ENCODE data around the gene NAA20.

Gene NAA20

GRCh38 chr20:20017001-20017843 is at the start of gene NAA20:
Gene NAA20, plus strand, starts transcription at chr20:20017362. Its CDS starts 35 bp downstream, at chr20:20017397.
- in situ Hi-C loops (cut with MboI; ENCODE audit: low sequenced_read_pairs), result no loop called here

- in situ Hi-C loops (cut with MboI; ENCODE audit: low sequenced_read_pairs), result no loop called here
These were observed 49.7 kb upstream of the NAA20 start for GRCh38 chr20:19967445-19967844.

- in situ Hi-C loops (cut with MboI; ENCODE audit: low sequenced_read_pairs), result no loop called here
These were observed 49.1 kb upstream of the NAA20 start for GRCh38 chr20:19968028-19968427.

- in situ Hi-C loops (cut with MboI; ENCODE audit: low sequenced_read_pairs), result no loop called here
These were observed 48.6 kb upstream of the NAA20 start for GRCh38 chr20:19968466-19969073.

- in situ Hi-C loops (cut with MboI; ENCODE audit: low sequenced_read_pairs), result no loop called here
These were observed 48.1 kb upstream of the NAA20 start for GRCh38 chr20:19969106-19969505.

GRCh38 chr20:19969507-19970255 is 47.5 kb upstream of the NAA20 start:
- in situ Hi-C loops (cut with MboI; ENCODE audit: low sequenced_read_pairs), result no loop called here

GRCh38 chr20:19970256-19970765 is 46.9 kb upstream of the NAA20 start:
- in situ Hi-C loops (cut with MboI; ENCODE audit: low sequenced_read_pairs), result no loop called here

- in situ Hi-C loops (cut with MboI; ENCODE audit: low sequenced_read_pairs), result no loop called here
These were observed 46.0 kb upstream of the NAA20 start for GRCh38 chr20:19971116-19971515.

- in situ Hi-C loops (cut with MboI; ENCODE audit: low sequenced_read_pairs), result no loop called here
These were observed 43.1 kb upstream of the NAA20 start for GRCh38 chr20:19973961-19974629.

- in situ Hi-C loops (cut with MboI; ENCODE audit: low sequenced_read_pairs), result no loop called here
These were observed 42.3 kb upstream of the NAA20 start for GRCh38 chr20:19974630-19975435.

GRCh38 chr20:19975436-19975799 is 41.7 kb upstream of the NAA20 start:
- in situ Hi-C loops (cut with MboI; ENCODE audit: low sequenced_read_pairs), result no loop called here

- in situ Hi-C loops (cut with MboI; ENCODE audit: low sequenced_read_pairs), result no loop called here
These were observed 41.3 kb upstream of the NAA20 start for GRCh38 chr20:19975901-19976300.

GRCh38 chr20:19976595-19977372 is 40.4 kb upstream of the NAA20 start:
- in situ Hi-C loops (cut with MboI; ENCODE audit: low sequenced_read_pairs), result no loop called here

- in situ Hi-C loops (cut with MboI; ENCODE audit: low sequenced_read_pairs), result no loop called here
These were observed 39.8 kb upstream of the NAA20 start for GRCh38 chr20:19977373-19977770.

GRCh38 chr20:19978511-19979210 is 38.5 kb upstream of the NAA20 start:
- in situ Hi-C loops (cut with MboI; ENCODE audit: low sequenced_read_pairs), result no loop called here

GRCh38 chr20:19981031-19981451 is 36.1 kb upstream of the NAA20 start:
- in situ Hi-C loops (cut with MboI; ENCODE audit: low sequenced_read_pairs), result no loop called here

- in situ Hi-C loops (cut with MboI; ENCODE audit: low sequenced_read_pairs), result no loop called here
These were observed 30.7 kb upstream of the NAA20 start for GRCh38 chr20:19986419-19986818.

GRCh38 chr20:19987046-19987445 is 30.1 kb upstream of the NAA20 start:
- in situ Hi-C loops (cut with MboI; ENCODE audit: low sequenced_read_pairs), result no loop called here

GRCh38 chr20:19990850-19991249 is 26.3 kb upstream of the NAA20 start:
- in situ Hi-C loops (cut with MboI; ENCODE audit: low sequenced_read_pairs), result no loop called here

All from hTERT RPE-1 (cell line).